Activated naive CD8-positive, alpha-beta T cell treated with anti-CD3 and anti-CD28 coated beads, Interleukin-2, amount 50 U/mL, for 24 hours (primary cell): ENCODE data around the gene TBL1Y.

ENCODE experiments used
- ATAC-seq: fragments of 150-1000 bp; cut with Tn5 transposase; one replicate; pipeline ENCODE4 v1.10.0; 2021
- DNase-seq: peaks from one replicate; pipeline ENCODE4 v3.0.0; 2021
- H3K27ac Mint-ChIP-seq: one replicate; pipeline ENCODE4 v1.8.0; 2021; ENCODE audit warnings: mild to moderate bottlenecking, mixed read lengths
- H3K27me3 Mint-ChIP-seq: one replicate; pipeline ENCODE4 v1.8.0; 2021; ENCODE audit warnings: mixed read lengths
- H3K36me3 Mint-ChIP-seq: one replicate; pipeline ENCODE4 v1.8.0; 2021; ENCODE audit warnings: low read depth, mixed read lengths
- H3K4me1 Mint-ChIP-seq: one replicate; pipeline ENCODE4 v1.8.0; 2021; ENCODE audit warnings: mixed read lengths
- H3K4me3 Mint-ChIP-seq: one replicate; pipeline ENCODE4 v1.8.0; 2021; ENCODE audit warnings: mild to moderate bottlenecking, moderate library complexity, mixed read lengths
- H3K9me3 Mint-ChIP-seq: one replicate; pipeline ENCODE4 v1.8.0; 2021; ENCODE audit warnings: mixed read lengths

The TBL1Y gene

DNA sequence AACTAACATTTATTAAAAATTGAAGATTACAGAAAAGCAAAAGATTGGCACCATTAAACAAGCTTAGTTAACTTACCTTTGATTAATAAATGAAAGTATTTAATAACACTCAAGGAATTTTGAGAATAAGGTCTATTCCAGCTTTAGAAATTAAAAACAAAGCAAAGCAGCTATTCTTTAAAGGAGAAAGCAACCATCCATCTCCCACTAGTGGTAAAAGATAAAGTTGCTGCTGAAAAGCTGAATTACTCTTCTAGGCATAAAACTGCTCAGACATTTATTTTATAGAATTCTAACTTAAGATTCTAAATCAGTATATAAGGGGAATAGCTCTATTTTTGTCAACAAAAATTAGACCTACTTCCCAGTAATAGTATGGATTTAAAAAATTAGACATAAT is 37.2 kb downstream of the TBL1Y start:
- DNase-seq, result no peak
- Mint-ChIP-seq H3K4me1 (no peaks in the 10 kb centered on the region), H3K36me3 (no peaks in the 10 kb centered on the region), H3K4me3 (no peak overlapping the region), H3K27ac (no peak overlapping the region), H3K9me3 (no peaks in the 10 kb centered on the region), H3K27me3 (peaks cover 6% of the 10 kb centered on the region)
- ATAC-seq, result no peak

DNA sequence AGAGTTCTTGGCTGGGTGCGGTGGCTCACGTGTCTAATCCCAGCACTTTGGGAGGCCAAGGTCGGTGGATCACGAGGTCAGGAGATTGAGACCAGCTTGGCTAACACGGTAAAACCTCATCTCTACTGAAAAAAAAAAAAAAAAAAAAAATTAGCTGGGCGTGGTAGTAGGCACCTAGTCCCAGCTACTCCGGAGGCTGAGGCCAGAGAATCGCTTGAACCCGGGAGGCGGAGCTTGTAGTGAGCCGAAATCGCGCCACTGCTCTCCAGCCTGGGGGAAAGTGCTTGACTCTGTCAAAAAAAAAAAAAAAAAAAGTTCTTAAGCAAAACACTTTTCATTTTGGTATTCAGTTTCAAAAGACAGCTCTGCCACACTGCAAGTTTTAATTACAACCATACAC is 37.9 kb downstream of the TBL1Y start:
- no peaks in the 10 kb centered on the region for H3K9me3 Mint-ChIP-seq
- DNase-seq (no peak), ATAC-seq (no peak)
- no peaks in the 10 kb centered on the region for H3K4me1 Mint-ChIP-seq
- no peaks in the 10 kb centered on the region for H3K36me3 Mint-ChIP-seq
- peaks cover 6% of the 10 kb centered on the region for H3K27me3 Mint-ChIP-seq
- H3K4me3 Mint-ChIP-seq, result no peak overlapping the region
- no peak overlapping the region for H3K27ac Mint-ChIP-seq

DNA sequence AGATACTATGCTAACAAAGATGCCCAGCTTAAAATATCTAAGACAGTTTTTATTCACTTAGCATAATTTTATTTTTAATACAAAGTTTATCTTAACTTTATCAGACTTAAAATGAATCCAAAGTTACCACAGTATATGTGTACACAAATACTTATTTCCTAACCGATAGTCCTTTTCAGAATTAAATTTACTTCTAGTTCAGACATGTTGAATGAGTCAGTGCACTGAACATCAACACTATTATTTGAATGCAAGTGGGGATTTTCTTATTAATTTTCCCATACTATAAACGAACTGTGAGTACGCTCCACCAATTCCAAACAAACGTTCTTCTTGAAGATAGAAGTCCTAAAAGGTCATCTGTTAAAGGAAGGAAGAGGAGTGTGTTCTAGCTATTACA is 39.5 kb downstream of the TBL1Y start:
- ATAC-seq (no peak), DNase-seq (no peak)
- no peak overlapping the region for H3K4me3 Mint-ChIP-seq
- H3K36me3 Mint-ChIP-seq, result no peaks in the 10 kb centered on the region
- peaks cover 6% of the 10 kb centered on the region for H3K27me3 Mint-ChIP-seq
- H3K9me3 Mint-ChIP-seq, result no peaks in the 10 kb centered on the region
- H3K4me1 Mint-ChIP-seq, result no peaks in the 10 kb centered on the region
- H3K27ac Mint-ChIP-seq, result no peak overlapping the region

DNA sequence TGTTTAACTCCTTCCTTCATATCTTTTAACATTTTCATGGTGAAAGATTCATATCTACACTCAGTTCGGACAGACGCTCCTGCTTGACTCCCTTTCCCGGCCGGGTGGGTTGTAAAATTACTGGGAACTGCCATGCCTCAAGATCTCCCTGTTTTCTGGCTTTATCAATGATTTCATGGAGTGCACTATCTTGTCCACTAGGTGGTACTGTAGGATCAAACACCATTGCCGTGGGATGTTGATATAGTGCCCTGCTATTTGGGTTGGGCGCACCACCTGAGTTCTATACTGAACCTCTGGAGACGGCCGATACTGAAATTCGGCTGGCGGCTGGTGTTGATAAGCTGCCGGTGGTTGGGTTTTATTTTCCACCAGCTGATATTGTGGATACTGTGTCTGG is 54.2 kb downstream of the TBL1Y start:
- no peak overlapping the region for H3K4me3 Mint-ChIP-seq
- peaks cover 2% of the 10 kb centered on the region for H3K4me1 Mint-ChIP-seq
- H3K36me3 Mint-ChIP-seq, result no peaks in the 10 kb centered on the region
- H3K9me3 Mint-ChIP-seq, result no peaks in the 10 kb centered on the region
- H3K27me3 Mint-ChIP-seq, result no peaks in the 10 kb centered on the region
- ATAC-seq, result no peak
- no peak overlapping the region for H3K27ac Mint-ChIP-seq
- DNase-seq, result no peak

DNA sequence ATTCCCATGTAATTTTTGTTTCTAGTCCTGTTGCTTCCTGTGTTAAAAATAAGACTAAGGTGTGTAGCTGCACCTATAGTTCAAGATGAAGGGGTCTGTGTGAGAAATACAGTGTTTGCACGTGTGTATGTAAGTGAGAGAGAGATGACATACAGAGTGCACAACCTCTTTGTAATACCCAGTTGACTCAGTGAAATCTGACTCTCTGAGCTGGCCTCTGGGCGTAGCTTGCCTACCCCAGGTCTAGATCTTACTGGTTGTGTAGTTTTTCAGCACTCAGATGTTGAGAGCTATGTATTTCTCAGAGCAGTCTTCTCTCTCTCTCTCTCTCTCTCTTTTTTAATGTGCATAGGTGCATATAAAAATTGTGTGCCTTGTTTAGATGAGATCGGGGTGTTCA is 56.0 kb downstream of the TBL1Y start:
- Mint-ChIP-seq H3K9me3 (no peaks in the 10 kb centered on the region), H3K27ac (no peak overlapping the region), H3K4me3 (no peak overlapping the region), H3K36me3 (no peaks in the 10 kb centered on the region), H3K27me3 (no peaks in the 10 kb centered on the region), H3K4me1 (peaks cover 2% of the 10 kb centered on the region)
- ATAC-seq (no peak), DNase-seq (no peak)

DNA sequence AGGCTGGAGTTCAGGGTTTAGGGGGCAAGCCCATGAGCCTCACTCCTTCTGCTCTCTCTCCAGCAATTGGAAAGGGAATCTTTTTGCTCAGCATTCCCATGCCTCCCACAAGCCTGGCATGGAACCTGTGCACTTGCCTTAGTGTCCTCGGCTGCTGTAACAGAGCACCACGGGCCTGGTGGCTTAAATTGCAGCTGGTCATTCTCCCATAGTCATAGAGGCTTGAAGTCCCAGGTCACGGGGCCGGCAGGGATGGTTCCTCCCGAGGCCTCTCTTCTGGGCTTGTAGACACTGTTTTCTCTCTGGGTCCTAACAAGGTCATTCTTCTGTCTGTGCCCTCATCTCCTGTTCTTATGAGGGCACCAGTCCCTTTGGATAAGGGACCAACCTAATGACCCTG is 57.2 kb downstream of the TBL1Y start:
- Mint-ChIP-seq H3K9me3 (no peaks in the 10 kb centered on the region), H3K27ac (no peak overlapping the region), H3K4me3 (no peak overlapping the region), H3K36me3 (no peaks in the 10 kb centered on the region), H3K27me3 (no peaks in the 10 kb centered on the region), H3K4me1 (peaks cover 2% of the 10 kb centered on the region)
- ATAC-seq (no peak), DNase-seq (no peak)

DNA sequence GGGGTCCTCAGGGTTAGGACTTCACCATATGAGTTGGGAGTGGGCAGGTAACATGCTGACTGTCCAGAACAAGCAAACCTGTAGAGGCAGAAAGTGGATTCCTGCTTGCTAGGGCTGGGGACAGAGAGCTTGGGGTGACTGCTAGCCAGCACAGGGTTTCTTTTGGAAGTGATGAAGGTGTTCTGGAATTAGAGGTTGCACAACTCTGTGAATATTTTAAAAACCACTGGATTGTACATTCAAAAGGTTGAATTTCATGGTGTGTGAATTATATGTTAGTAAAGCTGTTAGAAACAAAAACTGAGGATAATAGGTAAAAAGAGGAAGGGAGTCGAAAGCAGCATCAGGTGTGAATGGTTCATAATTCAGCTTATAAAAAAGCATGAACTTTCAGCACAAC is 57.7 kb downstream of the TBL1Y start:
- no peaks in the 10 kb centered on the region for H3K9me3 Mint-ChIP-seq
- H3K4me1 Mint-ChIP-seq, result peaks cover 2% of the 10 kb centered on the region
- DNase-seq (no peak), ATAC-seq (no peak)
- H3K27ac Mint-ChIP-seq, result no peak overlapping the region
- no peaks in the 10 kb centered on the region for H3K27me3 Mint-ChIP-seq
- H3K36me3 Mint-ChIP-seq, result no peaks in the 10 kb centered on the region
- H3K4me3 Mint-ChIP-seq, result no peak overlapping the region

DNA sequence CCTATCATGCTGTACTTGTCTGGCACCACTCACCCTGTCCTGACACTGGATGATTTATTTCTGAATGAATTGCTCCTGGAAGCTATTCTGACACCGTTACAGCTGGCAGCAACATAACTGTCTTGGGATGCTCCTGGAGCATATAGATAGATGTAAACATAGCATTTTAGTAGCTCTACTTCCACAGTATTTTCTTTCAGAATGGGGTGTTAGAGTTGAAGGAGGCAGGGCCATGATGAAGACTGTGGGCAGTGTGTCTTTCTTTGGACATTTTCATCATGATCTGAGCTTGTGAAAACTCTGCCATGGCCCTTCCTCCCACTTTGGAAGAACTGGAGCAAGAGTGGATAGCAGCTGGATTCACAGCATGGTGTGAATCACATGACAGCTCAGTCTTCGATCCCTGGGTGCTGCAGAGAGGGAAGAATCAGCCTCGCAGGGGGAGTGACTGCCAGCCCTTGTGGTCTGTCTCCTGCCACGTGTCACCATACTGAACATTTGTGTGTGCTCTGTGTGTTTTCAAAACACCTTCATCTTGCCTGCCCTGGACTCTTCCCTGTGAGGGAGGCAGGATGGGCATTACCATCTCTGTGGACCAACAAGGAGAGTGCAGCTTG is 61.9 kb downstream of the TBL1Y start:
- DNase-seq (no peak), ATAC-seq (no peak)
- H3K4me1 Mint-ChIP-seq, result no peaks in the 10 kb centered on the region
- H3K4me3 Mint-ChIP-seq, result no peak overlapping the region
- no peak overlapping the region for H3K27ac Mint-ChIP-seq
- H3K36me3 Mint-ChIP-seq, result no peaks in the 10 kb centered on the region
- H3K9me3 Mint-ChIP-seq, result no peaks in the 10 kb centered on the region
- H3K27me3 Mint-ChIP-seq, result no peaks in the 10 kb centered on the region

DNA sequence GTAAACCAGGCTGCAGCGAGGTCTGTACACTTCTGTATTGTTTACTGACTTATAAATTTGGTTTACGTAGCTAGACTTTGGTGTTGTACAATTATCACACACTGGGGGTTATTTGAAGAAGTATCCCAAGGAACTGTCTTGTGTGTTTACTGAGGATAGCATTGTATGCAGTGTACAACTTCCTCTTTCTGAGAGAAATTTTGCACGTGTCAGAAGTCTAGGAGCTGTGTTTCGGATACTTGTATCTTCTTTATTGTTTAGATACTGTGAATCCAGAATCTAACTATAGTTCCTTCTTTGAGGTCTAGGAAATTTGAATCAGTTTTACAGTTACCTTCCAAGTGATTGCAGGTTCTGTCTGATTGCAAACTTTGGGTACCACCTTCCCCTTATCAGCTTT is 64.5 kb downstream of the TBL1Y start:
- Mint-ChIP-seq H3K9me3 (no peaks in the 10 kb centered on the region), H3K4me3 (no peak overlapping the region), H3K36me3 (no peaks in the 10 kb centered on the region), H3K27me3 (no peaks in the 10 kb centered on the region), H3K27ac (no peak overlapping the region), H3K4me1 (no peaks in the 10 kb centered on the region)
- no peak for DNase-seq
- ATAC-seq, result no peak

DNA sequence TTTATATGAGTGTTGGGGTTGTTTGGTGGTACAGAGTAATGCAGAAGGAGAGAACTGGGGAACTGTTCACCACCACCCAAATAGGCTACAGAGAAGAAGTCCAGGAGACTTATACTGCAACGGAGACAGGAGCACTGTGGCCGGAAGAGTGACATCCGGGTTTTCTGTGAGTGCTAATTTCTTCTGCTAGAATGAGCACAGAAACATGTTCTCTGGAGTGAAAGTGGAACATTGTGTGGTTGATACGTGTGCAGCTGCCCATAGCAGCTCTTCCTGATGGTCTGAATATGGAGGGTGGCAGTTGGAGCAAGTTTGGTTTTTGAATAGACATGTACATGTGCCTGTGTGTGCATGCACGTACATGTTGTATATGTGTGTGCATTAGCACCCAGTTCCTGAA is 67.3 kb downstream of the TBL1Y start:
- ATAC-seq (no peak), DNase-seq (no peak)
- H3K27ac Mint-ChIP-seq, result no peak overlapping the region
- no peak overlapping the region for H3K4me3 Mint-ChIP-seq
- peaks cover 6% of the 10 kb centered on the region for H3K9me3 Mint-ChIP-seq
- no peaks in the 10 kb centered on the region for H3K27me3 Mint-ChIP-seq
- no peaks in the 10 kb centered on the region for H3K4me1 Mint-ChIP-seq
- H3K36me3 Mint-ChIP-seq, result no peaks in the 10 kb centered on the region

DNA sequence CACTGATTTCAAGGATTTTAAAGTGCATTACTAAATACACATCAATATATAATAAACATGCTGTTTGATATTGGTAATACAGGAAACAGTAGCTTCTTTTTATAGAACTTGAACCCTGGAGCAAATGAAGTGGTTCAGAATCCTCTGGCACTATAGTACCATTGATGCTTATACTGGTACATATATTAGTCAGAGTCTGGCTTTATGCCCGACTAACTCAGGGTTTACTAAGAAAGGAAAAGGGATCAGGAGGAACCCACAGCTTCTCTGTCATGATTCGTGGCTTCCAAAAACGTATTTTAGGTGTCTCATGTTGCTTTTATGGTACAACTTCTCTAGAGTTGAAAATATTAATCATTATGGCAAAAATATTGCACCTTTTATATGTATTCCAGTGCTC is 72.7 kb downstream of the TBL1Y start:
- H3K27ac Mint-ChIP-seq, result no peak overlapping the region
- no peaks in the 10 kb centered on the region for H3K27me3 Mint-ChIP-seq
- H3K9me3 Mint-ChIP-seq, result peaks cover 6% of the 10 kb centered on the region
- ATAC-seq (no peak), DNase-seq (no peak)
- no peak overlapping the region for H3K4me3 Mint-ChIP-seq
- H3K4me1 Mint-ChIP-seq, result no peaks in the 10 kb centered on the region
- H3K36me3 Mint-ChIP-seq, result no peaks in the 10 kb centered on the region

DNA sequence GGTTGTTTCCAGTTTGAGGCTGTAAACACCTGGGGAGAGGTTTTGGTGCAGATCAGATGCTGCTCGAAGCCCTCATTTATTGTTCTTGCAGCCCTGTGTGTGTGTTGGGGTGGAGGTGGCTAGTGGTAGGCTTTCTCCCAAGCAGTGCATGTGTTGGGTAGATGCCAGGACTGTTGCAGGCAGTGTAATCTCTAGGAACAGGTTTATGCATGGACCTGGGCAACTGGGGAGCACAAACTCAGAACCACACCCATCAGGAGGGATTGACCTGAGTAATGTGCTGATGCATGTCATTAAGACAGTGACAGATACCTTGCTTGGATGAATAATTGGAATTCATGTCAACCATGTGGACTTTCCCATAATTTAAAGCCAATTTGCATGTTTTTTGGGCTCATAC is 77.3 kb downstream of the TBL1Y start:
- Mint-ChIP-seq H3K4me3 (no peak overlapping the region), H3K36me3 (no peaks in the 10 kb centered on the region), H3K27ac (no peak overlapping the region), H3K4me1 (no peaks in the 10 kb centered on the region), H3K9me3 (no peaks in the 10 kb centered on the region), H3K27me3 (no peaks in the 10 kb centered on the region)
- DNase-seq (no peak), ATAC-seq (no peak)

DNA sequence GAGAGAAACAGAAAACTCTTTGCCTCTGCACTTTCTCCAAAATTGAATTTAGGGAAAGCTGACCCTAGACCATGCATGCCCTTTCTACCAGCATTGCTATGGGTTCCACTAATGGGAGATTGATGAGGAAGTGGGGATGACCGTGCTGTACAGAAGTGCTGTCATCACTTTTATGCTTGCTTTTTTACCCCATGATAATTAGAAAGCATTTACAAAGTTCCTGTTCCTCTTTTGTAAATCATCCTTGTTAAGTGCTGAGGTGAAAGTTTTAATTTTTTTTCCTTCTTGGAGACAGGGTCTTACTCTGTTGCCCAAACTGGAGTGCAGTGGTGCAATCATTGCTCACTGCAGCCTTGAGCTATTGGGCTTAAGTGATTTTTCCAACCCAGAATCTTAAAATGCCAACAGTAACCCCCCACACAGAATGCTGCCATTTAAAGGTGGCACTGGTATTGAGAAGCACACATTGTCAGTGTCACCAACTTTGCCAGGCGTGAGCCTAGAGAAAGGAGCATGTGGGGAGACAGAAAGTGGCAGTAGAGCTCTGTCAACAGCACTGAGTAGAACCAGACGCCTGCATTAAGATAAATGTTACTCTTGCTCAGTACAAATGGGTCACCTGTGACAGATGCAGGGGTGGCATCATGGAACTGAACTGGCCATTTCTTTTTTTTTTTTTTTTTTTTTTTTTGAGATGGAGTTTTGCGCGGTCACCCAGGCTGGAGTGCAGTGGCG is 79.6 kb downstream of the TBL1Y start:
- no peak overlapping the region for H3K27ac Mint-ChIP-seq

DNA sequence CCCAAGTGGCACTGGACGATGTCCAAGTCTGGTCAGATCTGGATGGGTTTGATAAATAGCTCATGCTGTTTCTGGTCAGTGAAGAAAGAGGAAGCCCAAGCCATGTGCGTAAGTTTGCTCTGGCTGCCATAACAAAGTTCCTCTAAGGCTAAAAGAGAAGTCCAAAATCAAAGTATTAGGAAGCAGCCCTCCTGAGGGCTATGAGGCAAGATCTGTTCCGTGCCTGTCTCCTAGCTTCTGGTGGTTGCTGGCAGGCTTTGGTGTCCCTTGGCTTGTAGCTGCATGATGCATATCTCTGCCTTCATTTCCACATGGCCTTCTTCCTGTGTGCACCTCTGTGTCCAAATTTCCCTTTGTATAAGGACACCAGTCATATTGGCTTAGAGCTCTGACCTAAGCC is 81.5 kb downstream of the TBL1Y start:
- ATAC-seq, result no peak
- no peak for DNase-seq
- no peaks in the 10 kb centered on the region for H3K27me3 Mint-ChIP-seq
- no peak overlapping the region for H3K4me3 Mint-ChIP-seq
- no peak overlapping the region for H3K27ac Mint-ChIP-seq
- H3K36me3 Mint-ChIP-seq, result no peaks in the 10 kb centered on the region
- no peaks in the 10 kb centered on the region for H3K4me1 Mint-ChIP-seq
- no peaks in the 10 kb centered on the region for H3K9me3 Mint-ChIP-seq

More for the DNA sequence above, 79.6 kb downstream of the TBL1Y start:
- Mint-ChIP-seq H3K36me3 (no peaks in the 10 kb centered on the region), H3K27me3 (no peaks in the 10 kb centered on the region), H3K9me3 (no peaks in the 10 kb centered on the region), H3K4me1 (no peaks in the 10 kb centered on the region), H3K4me3 (no peak overlapping the region)
- no peak for ATAC-seq
- DNase-seq, result no peak

DNA sequence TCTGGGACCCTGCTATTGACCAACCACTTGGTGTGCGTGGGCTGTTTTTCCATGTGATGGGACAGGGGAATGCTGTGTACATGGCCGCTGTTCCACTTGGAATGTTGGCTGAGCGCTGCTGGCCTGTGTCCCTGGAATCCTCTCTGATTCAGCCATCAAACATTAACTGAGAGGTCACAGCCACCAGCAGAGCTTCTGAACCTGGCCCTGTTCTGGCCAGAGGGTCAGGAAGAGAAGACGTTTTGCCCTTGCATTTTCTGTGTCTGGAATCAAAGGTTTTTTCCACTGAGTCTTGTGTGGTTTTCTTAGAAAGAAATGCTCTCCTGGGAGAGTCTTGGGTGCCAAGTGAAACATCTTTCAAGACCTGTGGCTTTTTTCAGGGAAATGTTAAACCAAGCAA is 85.5 kb downstream of the TBL1Y start:
- Mint-ChIP-seq H3K4me3 (no peak overlapping the region), H3K4me1 (no peaks in the 10 kb centered on the region), H3K9me3 (no peaks in the 10 kb centered on the region), H3K27ac (no peak overlapping the region), H3K27me3 (no peaks in the 10 kb centered on the region), H3K36me3 (no peaks in the 10 kb centered on the region)
- DNase-seq (no peak), ATAC-seq (no peak)
